Activated T-helper 2 cell treated with anti-CD3 and anti-CD28 coated beads, Interferon-gamma antibody, Interleukin-2, Interleukin-4, amounts not matched to agents 10 μg/mL and 5 μg/mL and 100 μg/mL, durations not matched to agents 14 hours and 24 hours and 36 hours (primary cell): ENCODE results near the gene KCNG2. TPM values are rescaled to one million over a fixed set of nuclear protein-coding genes. Genes with fewer than 3 reads are reported as not detected.

ENCODE experiments used
- DNase-seq: peaks from one replicate; pipeline ENCODE4 v3.0.0; 2021; ENCODE audit warnings: low spot score
- H3K27ac Mint-ChIP-seq: one replicate; pipeline ENCODE4 v1.8.0; 2021; ENCODE audit warnings: mixed read lengths
- H3K27me3 Mint-ChIP-seq: one replicate; pipeline ENCODE4 v1.8.0; 2021; ENCODE audit warnings: low read depth, mixed read lengths
- H3K36me3 Mint-ChIP-seq: one replicate; pipeline ENCODE4 v1.8.0; 2021; ENCODE audit warnings: low read depth, mixed read lengths
- H3K4me1 Mint-ChIP-seq: one replicate; pipeline ENCODE4 v1.8.0; 2021; ENCODE audit warnings: low read depth, mixed read lengths
- H3K4me3 Mint-ChIP-seq: one replicate; pipeline ENCODE4 v1.8.0; 2021; ENCODE audit warnings: low read depth, mild to moderate bottlenecking, moderate library complexity, mixed read lengths
- H3K9me3 Mint-ChIP-seq: one replicate; pipeline ENCODE4 v1.8.0; 2021; ENCODE audit warnings: mixed read lengths
- intact Hi-C: fragments of 100-400 bp; cut with micrococcal nuclease; formaldehyde crosslinking; loops from one replicate; pipeline ENCODE4 v1.15.1; 2023
- total RNA-seq: library from RNA; stranded (reverse); gene quantifications from 2 replicates; pipeline ENCODE4 v1.2.3, GENCODE V29; 2022

KCNG2 gene
- total RNA-seq, 1 donor from 2014 or later: not detected

- Mint-ChIP-seq H3K4me3 (no peak overlapping the region), H3K36me3 (no peaks in the 10 kb centered on the region), H3K27ac (no peak overlapping the region), H3K27me3 (peaks cover 16% of the 10 kb centered on the region), H3K9me3 (no peaks in the 10 kb centered on the region), H3K4me1 (no peaks in the 10 kb centered on the region)
- intact Hi-C loops: no loop called here
- DNase-seq: no peak
These were observed 13.4 kb upstream of the KCNG2 start for GRCh38 chr18:79784071-79784913.

GRCh38 chr18:79784965-79785770, 12.6 kb upstream of the KCNG2 start:
- Mint-ChIP-seq H3K27ac (no peak overlapping the region), H3K9me3 (no peaks in the 10 kb centered on the region), H3K27me3 (peaks cover 18% of the 10 kb centered on the region), H3K4me3 (no peak overlapping the region), H3K36me3 (no peaks in the 10 kb centered on the region), H3K4me1 (no peaks in the 10 kb centered on the region)
- intact Hi-C loops: no loop called here
- DNase-seq: no peak

GRCh38 chr18:79785831-79786230, 11.9 kb upstream of the KCNG2 start:
- Mint-ChIP-seq H3K4me1 (no peaks in the 10 kb centered on the region), H3K36me3 (no peaks in the 10 kb centered on the region), H3K4me3 (no peak overlapping the region), H3K9me3 (no peaks in the 10 kb centered on the region), H3K27ac (no peak overlapping the region), H3K27me3 (peaks cover 24% of the 10 kb centered on the region)
- intact Hi-C loops: no loop called here
- DNase-seq: no peak

GRCh38 chr18:79786304-79786703, 11.4 kb upstream of the KCNG2 start:
- H3K9me3 Mint-ChIP-seq: no peaks in the 10 kb centered on the region
- peaks cover 29% of the 10 kb centered on the region for H3K27me3 Mint-ChIP-seq
- intact Hi-C loops: no loop called here
- no peak overlapping the region for H3K4me3 Mint-ChIP-seq
- H3K36me3 Mint-ChIP-seq: no peaks in the 10 kb centered on the region
- no peak overlapping the region for H3K27ac Mint-ChIP-seq
- H3K4me1 Mint-ChIP-seq: peaks cover 3% of the 10 kb centered on the region
- DNase-seq: no peak

DNA sequence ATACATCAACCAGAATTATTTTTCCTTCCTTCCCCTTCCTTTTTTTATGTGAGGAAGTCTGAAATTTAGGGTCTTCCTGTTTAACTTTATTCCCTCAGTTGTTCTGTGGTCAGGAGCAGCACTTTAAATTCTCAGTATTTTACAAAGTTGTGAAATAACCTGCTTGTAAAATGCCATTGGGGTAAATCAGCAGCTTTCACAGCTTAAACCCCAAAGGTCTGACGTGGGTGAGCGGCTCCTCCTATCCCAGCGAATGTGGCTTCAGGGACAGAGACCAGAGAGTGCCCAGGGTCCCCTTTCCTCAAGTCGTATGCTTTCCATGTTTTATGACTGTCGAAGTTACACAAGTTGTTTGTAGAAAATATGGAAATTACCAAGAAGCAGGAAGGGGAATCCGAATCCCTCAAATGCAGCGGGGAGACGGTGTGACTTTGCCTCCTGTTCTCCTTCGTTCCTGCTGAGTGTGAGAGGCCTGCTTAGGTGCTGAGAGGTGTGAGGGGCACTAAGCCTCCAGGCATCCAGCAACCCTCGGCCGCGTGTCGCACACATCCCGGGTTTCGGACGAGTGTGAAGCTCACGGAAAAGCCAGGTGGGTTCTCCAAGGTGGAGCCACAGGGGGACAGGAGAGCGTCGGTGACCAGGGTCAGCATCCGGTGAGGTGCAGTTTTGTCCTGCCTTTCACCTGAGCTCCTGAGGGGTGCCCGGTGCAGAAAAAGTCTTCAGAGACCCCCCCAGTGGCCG, 10.8 kb upstream of the KCNG2 start:
- intact Hi-C loops: no loop called here
- Mint-ChIP-seq H3K9me3 (no peaks in the 10 kb centered on the region), H3K27ac (no peak overlapping the region), H3K4me1 (peaks cover 9% of the 10 kb centered on the region), H3K27me3 (peaks cover 35% of the 10 kb centered on the region), H3K36me3 (no peaks in the 10 kb centered on the region), H3K4me3 (no peak overlapping the region)
- DNase-seq: no peak

DNA sequence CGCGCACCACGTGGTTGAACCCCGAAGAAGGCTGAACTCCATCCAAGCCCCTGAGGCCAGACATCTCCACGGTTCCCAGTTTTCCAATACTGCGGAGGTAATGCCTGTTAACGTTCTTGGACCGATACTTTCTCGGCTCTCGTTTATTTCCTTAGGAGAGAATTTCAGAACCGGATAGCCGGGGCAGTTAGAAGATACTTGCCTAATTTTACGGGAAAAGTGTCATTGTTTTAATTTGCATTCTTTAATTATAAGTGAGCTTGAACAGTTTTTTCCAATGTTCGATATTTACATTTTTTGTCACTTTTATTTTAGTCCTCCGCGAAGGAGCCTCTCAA, 10.2 kb upstream of the KCNG2 start:
- H3K27me3 Mint-ChIP-seq: peaks cover 41% of the 10 kb centered on the region
- intact Hi-C loops: no loop called here
- H3K9me3 Mint-ChIP-seq: no peaks in the 10 kb centered on the region
- no peak overlapping the region for H3K4me3 Mint-ChIP-seq
- no peak overlapping the region for H3K27ac Mint-ChIP-seq
- peaks cover 9% of the 10 kb centered on the region for H3K4me1 Mint-ChIP-seq
- no peak for DNase-seq
- H3K36me3 Mint-ChIP-seq: no peaks in the 10 kb centered on the region

- intact Hi-C loops: no loop called here
- H3K9me3 Mint-ChIP-seq: no peaks in the 10 kb centered on the region
- no peak overlapping the region for H3K4me3 Mint-ChIP-seq
- no peak overlapping the region for H3K27ac Mint-ChIP-seq
- no peaks in the 10 kb centered on the region for H3K36me3 Mint-ChIP-seq
- DNase-seq: no peak
- peaks cover 9% of the 10 kb centered on the region for H3K4me1 Mint-ChIP-seq
- H3K27me3 Mint-ChIP-seq: peaks cover 46% of the 10 kb centered on the region
These were observed 9.6 kb upstream of the KCNG2 start for GRCh38 chr18:79787865-79788733.

DNA sequence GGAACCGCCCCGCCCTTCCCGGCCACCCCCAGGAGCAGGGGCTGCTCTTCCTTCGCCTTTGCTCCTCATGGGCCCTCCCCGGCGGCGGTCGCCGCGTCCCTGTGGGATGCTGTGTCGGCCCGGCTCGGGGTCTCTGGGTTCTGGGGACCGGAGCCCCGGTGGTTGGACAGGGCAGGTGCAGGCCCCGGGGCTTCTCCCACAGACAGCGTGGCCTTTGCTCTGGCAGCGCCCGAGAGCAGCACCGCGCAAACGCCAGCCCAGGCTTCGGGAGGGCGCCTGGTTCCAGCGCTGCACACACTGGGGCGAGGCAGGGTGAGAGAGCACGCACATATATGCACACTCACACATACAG, 9.0 kb upstream of the KCNG2 start:
- H3K4me3 Mint-ChIP-seq: no peak overlapping the region
- no peak for DNase-seq
- H3K9me3 Mint-ChIP-seq: no peaks in the 10 kb centered on the region
- no peaks in the 10 kb centered on the region for H3K36me3 Mint-ChIP-seq
- H3K4me1 Mint-ChIP-seq: peaks cover 9% of the 10 kb centered on the region
- peaks cover 48% of the 10 kb centered on the region for H3K27me3 Mint-ChIP-seq
- intact Hi-C loops: no loop called here
- no peak overlapping the region for H3K27ac Mint-ChIP-seq

DNA sequence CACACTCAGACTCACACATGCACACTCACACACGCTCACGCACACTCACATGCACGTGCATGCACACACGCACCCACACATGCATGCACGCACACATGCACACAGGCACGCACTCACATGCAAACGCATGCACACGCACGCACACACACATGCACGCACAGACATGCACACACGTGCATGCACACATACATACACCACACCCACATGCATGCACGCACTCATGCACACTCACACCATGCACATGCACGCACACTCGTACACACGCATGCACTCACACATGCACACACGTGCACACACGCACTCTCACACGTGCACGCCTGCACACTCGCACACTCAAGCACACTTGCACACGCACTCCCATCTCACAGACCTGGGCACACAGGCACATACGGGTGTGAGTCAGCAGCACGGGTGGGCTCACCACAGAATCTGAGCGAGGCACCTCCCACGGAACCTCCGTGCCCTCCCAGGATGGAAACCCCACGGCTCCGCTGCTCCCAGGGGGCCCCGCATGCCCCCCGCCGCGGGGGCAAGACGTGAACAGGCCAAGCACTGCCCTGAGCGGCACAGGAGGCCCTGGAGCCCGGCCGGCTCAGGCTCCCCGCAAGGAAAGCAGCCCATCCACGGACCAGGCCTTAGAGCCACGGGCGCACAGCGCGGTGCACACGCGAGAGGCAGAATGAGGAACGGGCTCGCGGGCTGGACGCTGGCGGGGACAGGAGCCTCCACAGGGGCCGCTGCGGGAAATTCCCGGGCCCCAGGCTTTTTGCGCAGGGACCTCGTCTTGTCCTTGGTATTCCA, 8.4 kb upstream of the KCNG2 start:
- Mint-ChIP-seq H3K4me3 (no peak overlapping the region), H3K27ac (no peak overlapping the region), H3K27me3 (peaks cover 48% of the 10 kb centered on the region), H3K9me3 (no peaks in the 10 kb centered on the region), H3K4me1 (peaks cover 9% of the 10 kb centered on the region), H3K36me3 (no peaks in the 10 kb centered on the region)
- intact Hi-C loops: no loop called here
- DNase-seq: no peak

DNA sequence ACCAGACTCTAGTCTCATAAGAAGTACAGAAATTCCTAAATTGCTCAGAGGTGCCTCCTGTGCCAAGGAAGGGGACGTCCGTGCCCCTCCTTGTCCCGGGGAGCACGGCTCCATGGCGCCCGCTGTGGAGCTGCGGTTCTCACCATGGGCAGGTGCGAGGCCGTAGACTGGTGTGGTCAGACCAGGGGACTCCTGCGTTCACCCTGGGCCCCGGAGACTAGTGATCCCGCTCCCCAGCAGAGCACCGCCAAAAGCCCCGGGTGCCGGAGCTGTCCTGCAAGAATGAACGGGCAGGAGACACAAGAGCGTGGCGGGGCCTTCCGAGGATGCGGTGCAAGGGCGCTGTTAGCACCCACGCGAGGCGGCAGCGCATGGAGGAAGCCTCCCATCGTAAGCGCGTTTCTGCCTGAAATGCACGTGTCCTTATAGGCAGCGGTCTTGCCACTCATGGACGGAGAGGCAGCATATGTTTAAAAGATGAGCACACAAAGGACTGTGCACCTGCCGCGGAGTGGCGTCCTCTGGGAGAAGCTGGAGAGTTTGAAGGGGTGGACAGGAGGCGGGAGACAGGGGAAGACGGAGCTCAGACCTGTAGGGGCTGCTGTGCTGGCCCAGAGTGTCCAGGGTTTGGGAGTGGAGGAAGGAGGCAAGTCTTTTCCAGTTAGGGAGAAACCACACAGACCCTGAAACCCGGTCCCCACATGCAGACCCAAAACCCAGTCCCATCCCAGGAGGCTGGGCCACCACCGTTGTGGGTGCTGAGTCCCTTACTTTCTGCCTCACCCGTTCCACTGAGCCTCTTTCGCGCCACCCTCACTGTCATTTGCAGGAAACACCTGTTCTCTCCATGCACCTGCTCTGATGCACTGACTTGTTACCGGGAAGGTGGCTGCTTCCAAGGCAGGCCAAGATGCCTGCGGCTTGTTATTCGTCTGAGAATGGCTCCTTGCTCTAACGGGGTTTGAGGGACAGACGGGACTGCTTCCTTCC, 7.5 kb upstream of the KCNG2 start:
- Mint-ChIP-seq H3K9me3 (no peaks in the 10 kb centered on the region), H3K27me3 (peaks cover 54% of the 10 kb centered on the region), H3K36me3 (no peaks in the 10 kb centered on the region), H3K27ac (no peak overlapping the region), H3K4me3 (no peak overlapping the region), H3K4me1 (peaks cover 9% of the 10 kb centered on the region)
- intact Hi-C loops: loop anchor here (10.0 kb wide), 1 partner anchor 195 kb away; the partner anchor contains the start of gene TXNL4A
- no peak for DNase-seq
